GM10847 (cell line): ENCODE measurements around the gene NWD2.

Experiments
- POLR2A ChIP-seq: IDR thresholded peaks from 2 replicates; pipeline ENCODE4 v1.6.1; 2011; ENCODE audit not compliant: insufficient read length; ENCODE audit errors: extremely low read depth

Gene NWD2

GRCh38 chr4:37481547-37482122 is 237.1 kb downstream of the NWD2 start:
- no peak for TF ChIP-seq POLR2A

- no peak for TF ChIP-seq POLR2A
These were observed 237.8 kb downstream of the NWD2 start for GRCh38 chr4:37482236-37482913.

GRCh38 chr4:37483610-37484009 is 239.1 kb downstream of the NWD2 start:
- no peak for TF ChIP-seq POLR2A

- TF ChIP-seq POLR2A, result no peak
These were observed 241.6 kb downstream of the NWD2 start for GRCh38 chr4:37486166-37486565.

GRCh38 chr4:37487668-37488067 is 243.1 kb downstream of the NWD2 start:
- TF ChIP-seq POLR2A, result no peak

- TF ChIP-seq POLR2A, result no peak
These were observed 245.2 kb downstream of the NWD2 start for GRCh38 chr4:37489697-37490096.

GRCh38 chr4:37490391-37491347 is 246.1 kb downstream of the NWD2 start:
- no peak for TF ChIP-seq POLR2A
